Sigmoid colon (tissue), 7 donors: ENCODE data around the gene RAB25. TPM values are rescaled to one million over a fixed set of nuclear protein-coding genes. Genes with fewer than 3 reads are reported as not detected.

Experiments
- DNase-seq: peaks from one replicate; pipeline ENCODE4 v3.0.0-alpha.2; 2019
- H3K27ac ChIP-seq, 4 donors: fragments of 200-600 bp; sonication (generic); one replicate each; pipeline ENCODE4 v1.5.1; 2016 to 2019; ENCODE audit warnings: mild to moderate bottlenecking in 1 of 4
- H3K27me3 ChIP-seq, 3 donors: fragments of 200-600 bp; sonication (generic); one replicate each; pipeline ENCODE4 v1.5.1; 2019; ENCODE audit warnings: mild to moderate bottlenecking in 1 of 3
- H3K36me3 ChIP-seq, 4 donors: fragments of 200-600 bp; sonication (generic); one replicate each; pipeline ENCODE4 v1.5.1; 2016 to 2019
- H3K4me1 ChIP-seq, 4 donors: fragments of 200-600 bp; sonication (generic); one replicate each; pipeline ENCODE4 v1.5.1; 2017 to 2019
- H3K4me3 ChIP-seq, 4 donors: fragments of 200-600 bp; sonication (generic); one replicate each; pipeline ENCODE4 v1.5.1; 2017 to 2019; ENCODE audit warnings: mild to moderate bottlenecking in 2 of 4, moderate library complexity in 1 of 4
- H3K9me3 ChIP-seq, 4 donors: fragments of 200-600 bp in 3 of 4; sonication (generic) in 3 of 4; one replicate each; pipeline versions ENCODE4 v1.5.1 to v1.6.1; 2013 to 2019
- EP300 ChIP-seq, 4 donors: sonication (generic); formaldehyde crosslinking; IDR thresholded peaks; one replicate each; pipeline ENCODE4 v1.6.1; 2017; ENCODE audit warnings: antibody characterized with exemption in 4 of 4
- POLR2A ChIP-seq, 2 donors: fragments of 450-650 bp; IDR thresholded peaks; one replicate each; pipeline ENCODE4 v1.6.1; 2016; ENCODE audit warnings: antibody characterized with exemption in 2 of 2, mild to moderate bottlenecking in 2 of 2, moderate library complexity in 2 of 2
- POLR2AphosphoS5 ChIP-seq, 4 donors: sonication (generic); formaldehyde crosslinking; IDR thresholded peaks; one replicate each; pipeline ENCODE4 v1.6.1; 2017; ENCODE audit warnings: antibody characterized with exemption in 4 of 4
- WGBS, 2 donors: extraction: QIAGEN DNeasy Blood & Tissue Kit; methylation state at CpG; one replicate each; pipeline ENCODE4 v1.1.7; 2013; 5-methylcytosine and 5-hydroxymethylcytosine counted together
- intact Hi-C: fragments of 100-400 bp; cut with DNase I; formaldehyde crosslinking; loops from one replicate; pipeline ENCODE4 v1.15.1; 2023
- polyA plus RNA-seq, 3 donors: library from polyadenylated mRNA; stranded (reverse); fragments of 200-250 nt; gene quantifications; one replicate each; pipeline ENCODE4 v1.2.3, GENCODE V29; 2013
- total RNA-seq, 4 donors: library from RNA; depleted of rRNA; stranded (reverse); fragments of >200 nt; gene quantifications; one replicate each; pipeline ENCODE4 v1.1.0, GENCODE V29; 2016
- TF ChIP-seq, protein P1 (sequence below), 4 experiments: fragments of 450-650 bp in 3 of 4; fragments of 200-600 bp in 1 of 4; IDR thresholded peaks; one replicate each; pipeline ENCODE4 v1.5.1; 2016 to 2019; ENCODE audit warnings: antibody characterized with exemption in 4 of 4, mild to moderate bottlenecking in 3 of 4, moderate library complexity in 2 of 4
- donor health status: healthy with polysubstance abuse.
- donor health status: Bipolar disorder and iron deficiency.
- donor health status: healthy.

Gene RAB25
- not detected for total RNA-seq
- polyA plus RNA-seq: 100 to 1,000 TPM; 187 to 237 (median 201) TPM

DNA sequence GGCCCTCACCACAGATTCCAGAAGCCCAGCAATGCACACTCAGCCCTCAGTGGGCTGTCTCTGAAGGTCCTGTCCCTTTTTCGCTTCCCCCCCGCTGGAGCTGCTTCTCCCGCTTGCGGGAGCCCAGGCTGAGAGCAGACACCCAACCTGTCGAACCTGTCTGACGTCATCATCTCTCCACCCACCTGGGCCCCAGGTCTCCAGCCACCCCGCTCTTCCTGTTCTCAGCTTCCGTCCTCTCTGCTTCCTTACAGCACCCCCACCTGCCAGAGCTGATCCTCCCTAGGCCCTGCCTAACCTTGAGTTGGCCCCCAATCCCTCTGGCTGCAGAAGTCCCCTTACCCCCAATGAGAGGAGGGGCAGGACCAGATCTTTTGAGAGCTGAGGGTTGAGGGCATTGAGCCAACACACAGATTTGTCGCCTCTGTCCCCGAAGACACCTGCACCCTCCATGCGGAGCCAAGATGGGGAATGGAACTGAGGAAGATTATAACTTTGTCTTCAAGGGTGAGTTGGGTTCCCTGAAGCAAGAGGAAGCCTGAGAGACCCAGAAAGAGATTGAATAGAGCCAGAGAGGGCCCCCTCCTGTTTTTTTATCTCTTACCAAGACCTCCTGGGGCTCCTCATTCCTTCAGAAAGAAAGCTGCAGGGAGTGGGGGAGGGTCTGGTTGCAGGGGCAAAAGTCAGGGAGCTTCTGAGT lies at the start of gene RAB25:
Gene RAB25, plus strand, starts transcription at position 224 of the 700 bp plus-strand sequence. Its CDS starts 241 bp downstream, at position 465.
- 12 to 54% methylated on average over 11 of the region's 11 CpGs for WGBS, 2 donors
- no peak within 1 kb of the TSS for H3K27ac ChIP-seq

DNA sequence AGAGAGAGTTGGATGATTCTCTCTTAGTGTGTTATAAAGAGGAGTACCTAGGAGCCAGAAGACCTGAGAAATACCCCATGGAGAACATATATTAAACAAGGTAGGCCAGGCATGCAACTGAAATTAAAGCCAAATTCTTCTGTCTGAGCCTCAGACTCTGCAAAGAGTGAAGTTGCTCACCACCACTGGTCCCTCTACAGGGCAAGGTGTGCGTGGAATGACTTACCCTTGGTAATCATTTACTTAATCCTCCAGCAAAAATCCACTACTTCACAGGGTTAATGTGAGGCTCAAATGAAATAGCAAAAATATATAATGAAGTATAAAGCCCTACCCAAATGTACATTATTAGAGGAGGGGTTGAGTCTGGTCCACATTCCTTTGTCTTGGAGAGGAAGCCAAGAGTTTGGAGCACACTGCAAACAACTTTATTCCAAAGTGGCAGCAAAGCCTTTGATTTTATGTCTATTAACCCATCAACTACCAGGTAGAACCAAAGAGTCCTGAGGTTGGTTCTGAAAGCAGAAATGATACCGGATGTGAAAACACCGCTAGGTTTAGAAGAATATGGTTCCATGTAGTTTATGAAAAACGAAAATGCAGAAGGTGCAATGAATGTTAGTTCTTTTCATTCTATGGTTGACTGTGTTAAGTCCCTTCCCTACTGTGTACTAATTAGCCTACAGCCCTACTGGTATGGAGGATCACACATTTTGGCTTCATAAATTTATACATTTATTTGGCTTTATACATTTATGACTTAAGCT lies 48.7 kb upstream of the RAB25 start:
- H3K4me1 ChIP-seq: no peaks in the 10 kb centered on the region
- H3K9me3 ChIP-seq: no peaks in the 10 kb centered on the region
- no peaks in the 10 kb centered on the region for H3K27me3 ChIP-seq
- peaks cover 31 to 90% (median 59%) of the 10 kb centered on the region in 4 donors for H3K36me3 ChIP-seq
- no peak overlapping the region for H3K4me3 ChIP-seq
- 83 to 87% methylated on average over 4 of the region's 4 CpGs for WGBS, 2 donors
- intact Hi-C loops: no loop called here
- TF ChIP-seq EP300 (IDR thresholded peaks at IDR 0.05): no peak
- TF ChIP-seq, protein P1, sequence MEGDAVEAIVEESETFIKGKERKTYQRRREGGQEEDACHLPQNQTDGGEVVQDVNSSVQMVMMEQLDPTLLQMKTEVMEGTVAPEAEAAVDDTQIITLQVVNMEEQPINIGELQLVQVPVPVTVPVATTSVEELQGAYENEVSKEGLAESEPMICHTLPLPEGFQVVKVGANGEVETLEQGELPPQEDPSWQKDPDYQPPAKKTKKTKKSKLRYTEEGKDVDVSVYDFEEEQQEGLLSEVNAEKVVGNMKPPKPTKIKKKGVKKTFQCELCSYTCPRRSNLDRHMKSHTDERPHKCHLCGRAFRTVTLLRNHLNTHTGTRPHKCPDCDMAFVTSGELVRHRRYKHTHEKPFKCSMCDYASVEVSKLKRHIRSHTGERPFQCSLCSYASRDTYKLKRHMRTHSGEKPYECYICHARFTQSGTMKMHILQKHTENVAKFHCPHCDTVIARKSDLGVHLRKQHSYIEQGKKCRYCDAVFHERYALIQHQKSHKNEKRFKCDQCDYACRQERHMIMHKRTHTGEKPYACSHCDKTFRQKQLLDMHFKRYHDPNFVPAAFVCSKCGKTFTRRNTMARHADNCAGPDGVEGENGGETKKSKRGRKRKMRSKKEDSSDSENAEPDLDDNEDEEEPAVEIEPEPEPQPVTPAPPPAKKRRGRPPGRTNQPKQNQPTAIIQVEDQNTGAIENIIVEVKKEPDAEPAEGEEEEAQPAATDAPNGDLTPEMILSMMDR (IDR thresholded peaks at IDR 0.05): no peak
- no peak for TF ChIP-seq POLR2A (IDR thresholded peaks at IDR 0.05)
- TF ChIP-seq POLR2AphosphoS5 (IDR thresholded peaks at IDR 0.05): no peak
- no peak overlapping the region for H3K27ac ChIP-seq
- DNase-seq: no peak

More for the DNA sequence above, at the start of gene RAB25:
- Histone ChIP-seq H3K9me3 (no peaks in the 10 kb centered on the region), H3K4me3 (no peak within 1 kb of the TSS), H3K4me1 (peaks cover 0 to 5% (median 2%) of the 10 kb centered on the region in 4 donors), H3K36me3 (peaks cover 0 to 11% (median 0%) of the 10 kb centered on the region in 4 donors), H3K27me3 (no peaks in the 10 kb centered on the region)
- DNase-seq: no peak
- no peak for TF ChIP-seq POLR2AphosphoS5 (IDR thresholded peaks at IDR 0.05)
- peak in 1 of 2 donors; percentile 58 for TF ChIP-seq POLR2A (IDR thresholded peaks at IDR 0.05)
- TF ChIP-seq, protein P1 (IDR thresholded peaks at IDR 0.05): no peak
- no peak for TF ChIP-seq EP300 (IDR thresholded peaks at IDR 0.05)
- intact Hi-C loops: no loop called here

DNA sequence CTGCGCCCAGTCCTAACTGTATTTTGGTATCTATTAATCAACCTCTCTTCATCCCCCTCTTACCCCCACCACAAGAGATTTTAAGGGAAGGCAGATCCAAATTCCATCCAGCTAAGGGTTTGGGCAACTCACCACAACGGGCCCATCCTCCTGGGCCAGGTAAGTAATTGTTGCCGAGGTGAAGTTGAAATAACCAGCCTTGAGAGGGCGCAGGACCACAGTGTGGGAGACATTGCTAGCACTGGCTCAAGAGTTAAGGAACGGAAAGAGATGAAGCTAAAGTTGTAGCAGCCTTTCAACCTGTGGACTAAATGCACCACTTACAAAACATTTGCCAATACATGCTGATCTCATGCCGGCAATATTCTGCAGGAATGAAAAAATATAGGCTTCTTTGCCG lies 46.1 kb upstream of the RAB25 start:
- no peak for DNase-seq
- 91 to 96% methylated on average over 7 of the region's 7 CpGs for WGBS, 2 donors
- Histone ChIP-seq H3K4me1 (peaks cover 0 to 13% (median 8%) of the 10 kb centered on the region in 4 donors), H3K27ac (no peak overlapping the region), H3K27me3 (no peaks in the 10 kb centered on the region), H3K4me3 (no peak overlapping the region), H3K36me3 (peaks cover 31 to 89% (median 46%) of the 10 kb centered on the region in 4 donors), H3K9me3 (no peaks in the 10 kb centered on the region)
- TF ChIP-seq, protein P1 (IDR thresholded peaks at IDR 0.05): no peak
- TF ChIP-seq EP300 (IDR thresholded peaks at IDR 0.05) (no peak), POLR2AphosphoS5 (IDR thresholded peaks at IDR 0.05) (no peak), POLR2A (IDR thresholded peaks at IDR 0.05) (no peak)
- intact Hi-C loops: no loop called here

DNA sequence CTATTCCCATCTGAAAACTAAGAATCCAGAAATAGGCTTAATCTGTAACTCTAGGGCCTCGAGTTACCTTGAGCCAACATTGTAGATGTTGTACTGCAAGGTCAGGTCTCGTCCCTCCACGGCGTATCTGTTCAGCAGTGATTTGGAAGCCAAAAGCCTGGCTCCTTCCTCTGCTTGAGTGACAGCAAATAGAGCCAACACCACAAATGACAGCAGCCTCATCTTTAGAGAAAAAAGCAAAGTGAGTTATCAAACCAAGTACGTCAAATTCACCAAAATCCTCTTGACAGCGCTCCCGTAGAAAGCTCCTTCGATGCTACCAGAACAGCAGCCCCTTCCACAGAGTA lies 41.0 kb upstream of the RAB25 start:
- 53 to 65% methylated on average over 8 of the region's 8 CpGs for WGBS, 2 donors
- DNase-seq: no peak
- no peaks in the 10 kb centered on the region for H3K9me3 ChIP-seq
- H3K36me3 ChIP-seq: peaks cover 0 to 38% (median 10%) of the 10 kb centered on the region in 4 donors
- TF ChIP-seq, protein P1 (IDR thresholded peaks at IDR 0.05): no peak
- TF ChIP-seq POLR2AphosphoS5 (IDR thresholded peaks at IDR 0.05) (no peak), EP300 (IDR thresholded peaks at IDR 0.05) (no peak), POLR2A (IDR thresholded peaks at IDR 0.05) (no peak)
- peak overlapping the region; percentile 72 to 100 (median 90) for H3K4me3 ChIP-seq
- intact Hi-C loops: no loop called here
- peak overlapping the region in 3 of 4 donors; percentile 90 to 96 (median 92) for H3K27ac ChIP-seq
- peaks cover 0 to 18% (median 17%) of the 10 kb centered on the region in 4 donors for H3K4me1 ChIP-seq
- no peaks in the 10 kb centered on the region for H3K27me3 ChIP-seq
